HepG2 (cell line): Measurements from ENCODE around the gene FKBP10. TPM values are rescaled to one million over a fixed set of nuclear protein-coding genes. Genes with fewer than 3 reads are reported as not detected.
A peak's percentile ranks its signal among the peaks of the same experiment; 100 is the strongest.

Experiments used
- ARID2 ChIP-seq: sonication (generic); formaldehyde crosslinking; IDR thresholded peaks from 2 replicates; pipeline ENCODE4 v1.8.1; 2022; ENCODE audit warnings: mild to moderate bottlenecking, missing genetic modification reagents, borderline replicate concordance
- CBX5 ChIP-seq: sonication (generic); formaldehyde crosslinking; IDR thresholded peaks from 2 replicates; pipeline ENCODE4 v1.4.0; 2020; ENCODE audit warnings: missing genetic modification reagents, borderline replicate concordance
- CCAR2 ChIP-seq: fragments of 200-400 bp; formaldehyde crosslinking; optimal IDR thresholded peaks from 2 replicates; pipeline ENCODE3; 2018; ENCODE audit warnings: low read depth, mild to moderate bottlenecking, low read length, moderate library complexity
- GTF2F1 ChIP-seq: fragments of 150-350 bp; IDR thresholded peaks from 2 replicates; pipeline ENCODE4 v1.6.1; 2014; ENCODE audit warnings: low read length
- HNRNPLL ChIP-seq: fragments of 200-400 bp; formaldehyde crosslinking; IDR thresholded peaks from 2 replicates; pipeline ENCODE4 v1.6.1; 2017; ENCODE audit warnings: mild to moderate bottlenecking, low read depth, low read length; ENCODE audit not compliant: poor library complexity, severe bottlenecking
- HOXA9 ChIP-seq: sonication (generic); formaldehyde crosslinking; IDR thresholded peaks from 2 replicates; pipeline ENCODE4 v1.8.1; 2022; ENCODE audit warnings: missing genetic modification reagents, mild to moderate bottlenecking, moderate library complexity, borderline replicate concordance
- IKZF5 ChIP-seq: IDR thresholded peaks from 2 replicates; pipeline ENCODE4 v1.6.1; 2018; ENCODE audit warnings: missing genetic modification reagents, mild to moderate bottlenecking, missing compliant biosample characterization
- KAT2B ChIP-seq: fragments of 150-350 bp; IDR thresholded peaks from 2 replicates; pipeline ENCODE4 v1.6.1; 2014; ENCODE audit warnings: low read depth, low read length, borderline replicate concordance
- KLF15 ChIP-seq: sonication (generic); formaldehyde crosslinking; IDR thresholded peaks from 2 replicates; pipeline ENCODE4 v1.8.1; 2023; ENCODE audit warnings: borderline replicate concordance, mild to moderate bottlenecking, inconsistent platforms, missing genetic modification reagents, mixed read lengths
- SP4 ChIP-seq: sonication (generic); formaldehyde crosslinking; IDR thresholded peaks from 2 replicates; pipeline ENCODE4 v1.8.1; 2023; ENCODE audit warnings: mild to moderate bottlenecking, missing genetic modification reagents
- TERF1 ChIP-seq: sonication (generic); formaldehyde crosslinking; IDR thresholded peaks from 2 replicates; pipeline ENCODE4 v1.8.0; 2022; ENCODE audit warnings: mild to moderate bottlenecking, missing genetic modification reagents, moderate library complexity
- ZFY ChIP-seq: sonication (generic); formaldehyde crosslinking; IDR thresholded peaks from 2 replicates; pipeline ENCODE4 v1.4.0; 2020; ENCODE audit warnings: missing genetic modification reagents
- ZMYM3 ChIP-seq: sonication (generic); formaldehyde crosslinking; IDR thresholded peaks from 2 replicates; pipeline ENCODE4 v1.5.1; 2020; ENCODE audit warnings: mild to moderate bottlenecking, missing genetic modification reagents
- ZNF232 ChIP-seq: sonication (generic); formaldehyde crosslinking; IDR thresholded peaks from 2 replicates; pipeline ENCODE4 v1.4.0; 2020; ENCODE audit warnings: missing genetic modification reagents, borderline replicate concordance
- ZNF441 ChIP-seq: sonication (generic); formaldehyde crosslinking; IDR thresholded peaks from 2 replicates; pipeline ENCODE4 v1.7.0; 2021; ENCODE audit warnings: missing genetic modification reagents, borderline replicate concordance
- ZNF569 ChIP-seq: sonication (generic); formaldehyde crosslinking; IDR thresholded peaks from 2 replicates; pipeline ENCODE4 v1.5.0; 2020; ENCODE audit warnings: mild to moderate bottlenecking, missing genetic modification reagents, moderate library complexity, borderline replicate concordance
- ZNF773 ChIP-seq: sonication (generic); formaldehyde crosslinking; IDR thresholded peaks from 2 replicates; pipeline ENCODE4 v1.4.0; 2020; ENCODE audit warnings: missing genetic modification reagents, borderline replicate concordance
- polyA plus RNA-seq, 8 experiments: library from polyadenylated mRNA; depleted of rRNA in 3 of 8; stranded (reverse) in 7 of 8; unstranded in 1 of 8; fragments of >200 nt; fragmentation: Illumina TruSeq in 4 of 8; extraction: Trizol in 4 of 8; gene quantifications; 2 replicates each; pipeline versions ENCODE4 v1.2.1 to v1.2.3, GENCODE V29; 2011 to 2016; ENCODE audit warnings: low read depth in 4 of 8, missing spikeins in 1 of 8, mixed read lengths in 1 of 8; ENCODE audit not compliant: insufficient read depth in 1 of 8
- total RNA-seq, 5 experiments: library from RNA; depleted of rRNA; stranded (reverse); fragments of >200 nt; fragmentation: Illumina TruSeq; extraction: Trizol; gene quantifications; 2 replicates each; pipeline ENCODE4 v1.2.3, GENCODE V29; 2016; ENCODE audit warnings: low read depth in 1 of 5

FKBP10 gene
- total and polyA plus RNA-seq, 2 of the 13 experiments (the other 11 are each of a cell fraction or from before 2014, with no cell fraction given), result 149 to 573 TPM

- TF ChIP-seq SP4 (CRISPR knock-in tag) (no peak), HOXA9 (CRISPR knock-in tag) (no peak), KLF15 (no peak), ARID2 (CRISPR knock-in tag) (no peak), CCAR2 (no peak), GTF2F1 (no peak), ZNF232 (CRISPR knock-in tag) (no peak), ZFY (CRISPR knock-in tag) (peak; percentile 66; the same call in 1 of the 2 replicates), IKZF5 (CRISPR knock-in tag) (no peak; the same call in 1 of the 2 replicates), HNRNPLL (peak; percentile 16), ZMYM3 (peak; percentile 29), CBX5 (CRISPR knock-in tag) (peak; percentile 58; the same call in 1 of the 2 replicates), KAT2B (no peak), ZNF441 (CRISPR knock-in tag) (no peak), TERF1 (no peak), ZNF773 (CRISPR knock-in tag) (no peak), ZNF569 (CRISPR knock-in tag) (0 out of 2 replicates have a peak, but pooled peaks have one; percentile 64)
- TF ChIP-seq, all 625 proteins: peak for 137
Measured at GRCh38 chr17:41792845-41793783, 19.7 kb upstream of the FKBP10 start (continued).
